Stomach (tissue), 9 donors: ENCODE data around the gene HIF1A. TPM values are rescaled to one million over a fixed set of nuclear protein-coding genes. Genes with fewer than 3 reads are reported as not detected.

ENCODE experiments used
- DNase-seq, 2 donors: peaks; one replicate each; pipeline versions ENCODE4 v3.0.0 to v3.0.0-alpha.2; 2013 to 2019
- H3K27ac ChIP-seq, 5 donors: fragments of 200-600 bp in 4 of 5; sonication (generic) in 4 of 5; one replicate each; pipeline ENCODE4 v1.5.1; 2013 to 2019; ENCODE audit warnings: mild to moderate bottlenecking in 1 of 5, moderate library complexity in 1 of 5
- H3K27me3 ChIP-seq, 3 donors: fragments of 200-600 bp; sonication (generic); one replicate each; pipeline ENCODE4 v1.5.1; 2017 to 2019; ENCODE audit warnings: mixed run types in 1 of 3
- H3K36me3 ChIP-seq, 4 donors: fragments of 200-600 bp; sonication (generic); 1 replicate in 3 of 4; 2 replicates in 1 of 4; pipeline ENCODE4 v1.5.1; 2016 to 2019
- H3K4me1 ChIP-seq, 4 donors: fragments of 200-600 bp; sonication (generic); one replicate each; pipeline ENCODE4 v1.5.1; 2016 to 2019
- H3K4me3 ChIP-seq, 4 donors: fragments of 200-600 bp; sonication (generic) in 3 of 4; one replicate each; pipeline ENCODE4 v1.5.1; 2016 to 2019; ENCODE audit warnings: mild to moderate bottlenecking in 1 of 4
- H3K9me3 ChIP-seq, 4 donors: fragments of 200-600 bp; sonication (generic); one replicate each; pipeline ENCODE4 v1.5.1; 2016 to 2019
- CTCF ChIP-seq, 7 experiments: fragments of 450-650 bp in 4 of 7; fragments of 200-600 bp in 3 of 7; sonication (generic) in 3 of 7; IDR thresholded peaks; one replicate each; pipeline ENCODE4 v1.5.1; 2016 to 2019; ENCODE audit warnings: antibody characterized with exemption in 7 of 7, control low read depth in 2 of 7, mild to moderate bottlenecking in 1 of 7
- EP300 ChIP-seq: sonication (generic); formaldehyde crosslinking; IDR thresholded peaks from one replicate; pipeline ENCODE4 v1.6.1; 2017; ENCODE audit warnings: antibody characterized with exemption
- POLR2A ChIP-seq, 4 donors: fragments of 450-650 bp; IDR thresholded peaks; one replicate each; pipeline ENCODE4 v1.6.1; 2016; ENCODE audit warnings: antibody characterized with exemption in 4 of 4, control low read depth in 2 of 4, mild to moderate bottlenecking in 1 of 4, moderate library complexity in 1 of 4
- POLR2AphosphoS5 ChIP-seq, 3 donors: sonication (generic); formaldehyde crosslinking; IDR thresholded peaks; one replicate each; pipeline ENCODE4 v1.6.1; 2016; ENCODE audit warnings: antibody characterized with exemption in 3 of 3
- WGBS, 5 donors: extraction: QIAGEN DNeasy Blood & Tissue Kit in 3 of 5; methylation state at CpG; one replicate each; pipeline versions ENCODE4 v1.1.5 to v1.1.7; 2013 to 2018; 5-methylcytosine and 5-hydroxymethylcytosine counted together
- intact Hi-C: fragments of 100-400 bp; cut with DNase I; formaldehyde crosslinking; loops from one replicate; pipeline ENCODE4 v1.15.1; 2023; ENCODE audit warnings: low total_unique reads
- polyA plus RNA-seq, 3 donors: library from polyadenylated mRNA; stranded (reverse); fragments of 200-250 nt; gene quantifications; one replicate each; pipeline ENCODE4 v1.2.3, GENCODE V29; 2013
- total RNA-seq, 5 donors: library from RNA; depleted of rRNA; stranded (reverse); fragments of >200 nt; gene quantifications; one replicate each; pipeline versions ENCODE4 v1.1.0 to v1.2.3, GENCODE V29; 2014 to 2016
- donor health status: healthy with polysubstance abuse.
- donor health status: Bipolar disorder and iron deficiency.
- donor health status: healthy.

Gene HIF1A
- total and polyA plus RNA-seq, 8 donors: 26.4 to 192 (median 77.8) TPM

GRCh38 chr14:61761557-61761956, 66.2 kb downstream of the HIF1A start:
- H3K4me1 ChIP-seq: peaks cover 3 to 42% (median 26%) of the 10 kb centered on the region in 4 donors
- no peaks in the 10 kb centered on the region for H3K27me3 ChIP-seq
- H3K36me3 ChIP-seq: no peaks in the 10 kb centered on the region
- no peak for DNase-seq
- peak overlapping the region; percentile 80 to 92 (median 84) for H3K4me3 ChIP-seq
- no peaks in the 10 kb centered on the region for H3K9me3 ChIP-seq
- TF ChIP-seq EP300 (no peak), POLR2A (IDR thresholded peaks at IDR 0.05) (no peak), POLR2AphosphoS5 (IDR thresholded peaks at IDR 0.05) (no peak), CTCF (IDR thresholded peaks at IDR 0.05) (no peak)
- intact Hi-C loops: no loop called here
- WGBS, 5 donors: 54 to 68% (median 62%) methylated on average over 5 of the region's 5 CpGs
- H3K27ac ChIP-seq: peak overlapping the region; percentile 78 to 90 (median 82)

DNA sequence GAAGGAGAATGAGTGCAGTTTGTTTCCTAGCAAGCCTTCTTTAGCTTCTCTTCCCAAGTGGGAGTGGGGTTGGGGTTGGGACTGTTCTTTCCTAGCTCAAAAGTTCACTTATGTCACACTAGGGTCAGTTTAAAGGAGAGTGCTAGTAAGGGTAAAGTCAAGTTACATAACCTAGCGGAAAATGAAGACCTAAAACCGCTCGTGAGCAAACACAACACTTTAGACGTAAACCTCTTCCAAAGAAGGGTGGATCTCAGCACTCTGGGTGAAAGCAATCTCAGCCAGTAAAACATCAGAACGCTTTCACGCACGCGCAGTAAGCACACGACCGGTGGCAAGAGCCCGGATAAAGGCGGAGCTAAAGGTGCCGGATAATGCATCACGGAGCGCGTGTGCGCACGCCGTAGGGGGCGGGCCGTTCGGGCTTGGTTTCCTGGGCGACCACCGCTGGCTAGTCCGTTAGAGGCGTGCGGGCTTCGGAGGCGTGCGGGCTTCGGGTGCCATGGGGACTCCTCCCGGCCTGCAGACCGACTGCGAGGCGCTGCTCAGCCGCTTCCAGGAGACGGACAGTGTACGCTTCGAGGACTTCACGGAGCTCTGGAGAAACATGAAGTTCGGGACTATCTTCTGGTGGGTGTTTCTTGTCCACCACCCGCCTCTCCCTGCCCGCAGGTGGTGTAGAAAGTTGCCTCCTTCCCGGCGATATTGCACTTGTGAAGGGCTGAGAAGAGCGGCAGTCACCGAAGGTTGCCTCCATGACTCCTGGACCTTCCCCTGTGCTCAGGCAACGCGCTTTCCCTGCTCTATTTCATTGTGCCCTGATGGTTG, 66.9 kb downstream of the HIF1A start, which contains the start of gene SNAPC1:
SNAPC1 (plus strand) TSS at position 462 of the 828 bp plus-strand sequence; CDS start at position 503, 41 bp downstream.
- Histone ChIP-seq H3K4me3 (peak within 1 kb of the TSS; percentile 80 to 92 (median 84)), H3K27ac (peak within 1 kb of the TSS; percentile 78 to 90 (median 90)), H3K27me3 (no peaks in the 10 kb centered on the region), H3K4me1 (peaks cover 3 to 43% (median 26%) of the 10 kb centered on the region in 4 donors), H3K36me3 (peaks cover 0 to 2% (median under 1%) of the 10 kb centered on the region in 4 donors), H3K9me3 (no peaks in the 10 kb centered on the region)
- no peak for TF ChIP-seq CTCF (IDR thresholded peaks at IDR 0.05)
- TF ChIP-seq EP300: no peak
- peak in 1 of 4 donors; percentile 50 for TF ChIP-seq POLR2A (IDR thresholded peaks at IDR 0.05)
- TF ChIP-seq POLR2AphosphoS5 (IDR thresholded peaks at IDR 0.05): peak; percentile 74 to 96 (median 88)
- DNase-seq: peak; percentile 97 to 100
- intact Hi-C loops: no loop called here
- 0 to 1% (median 0%) methylated on average over 29 to 49 of the region's 49 CpGs for WGBS, 5 donors

GRCh38 chr14:61764342-61765122, 69.2 kb downstream of the HIF1A start:
- TF ChIP-seq POLR2A (IDR thresholded peaks at IDR 0.05) (no peak), CTCF (IDR thresholded peaks at IDR 0.05) (no peak)
- H3K27ac ChIP-seq: no peak overlapping the region
- 77 to 83% (median 79%) methylated on average over 5 of the region's 5 CpGs for WGBS, 5 donors
- intact Hi-C loops: no loop called here
- H3K4me1 ChIP-seq: peaks cover 3 to 43% (median 26%) of the 10 kb centered on the region in 4 donors
- H3K9me3 ChIP-seq: no peaks in the 10 kb centered on the region
- peaks cover 6 to 26% (median 23%) of the 10 kb centered on the region in 4 donors for H3K36me3 ChIP-seq
- H3K27me3 ChIP-seq: no peaks in the 10 kb centered on the region
- DNase-seq: no peak
- no peak overlapping the region for H3K4me3 ChIP-seq

DNA sequence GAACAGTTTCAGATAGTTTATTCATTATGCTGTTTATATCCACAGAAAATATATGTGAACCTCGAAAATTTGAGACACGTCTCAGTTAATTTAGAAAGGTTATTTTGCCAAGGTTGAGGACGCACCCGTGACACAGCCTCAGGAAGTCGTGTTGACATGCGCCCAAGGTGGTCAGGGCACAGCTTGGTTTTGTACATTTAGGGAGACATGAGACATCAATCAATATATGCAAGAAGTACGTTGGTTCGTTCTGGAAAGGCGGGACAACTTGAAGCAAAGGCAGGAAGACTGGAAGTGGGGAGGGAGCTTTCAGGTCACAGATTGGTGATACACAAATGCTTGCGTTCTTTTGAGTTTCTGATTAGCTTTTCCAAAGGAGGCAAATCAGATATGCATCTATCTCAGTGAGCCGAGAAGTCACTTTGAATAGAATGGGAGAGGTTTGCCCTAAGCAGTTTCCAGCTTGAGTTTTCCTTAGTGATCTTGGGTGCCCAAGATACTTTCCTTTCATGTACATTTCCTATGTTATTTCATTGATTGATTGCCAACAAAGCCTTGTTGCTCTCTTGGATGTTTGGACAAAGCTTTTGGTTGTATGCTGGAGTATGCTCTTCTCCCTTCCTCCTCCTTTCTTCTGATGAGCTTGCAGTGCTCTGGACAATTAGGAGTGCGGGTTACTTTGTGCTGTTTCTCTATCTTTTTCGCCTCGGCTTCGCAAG, 70.1 kb downstream of the HIF1A start:
- WGBS, 5 donors: 56 to 67% (median 64%) methylated on average over 15 of the region's 15 CpGs

More for the DNA sequence above, 70.1 kb downstream of the HIF1A start:
- TF ChIP-seq EP300: no peak
- Histone ChIP-seq H3K36me3 (peaks cover 12 to 34% (median 32%) of the 10 kb centered on the region in 4 donors), H3K4me1 (peaks cover 3 to 43% (median 26%) of the 10 kb centered on the region in 4 donors), H3K27ac (no peak overlapping the region), H3K27me3 (no peaks in the 10 kb centered on the region), H3K9me3 (no peaks in the 10 kb centered on the region), H3K4me3 (no peak overlapping the region)
- DNase-seq: peak in 1 of 2 donors; percentile 11
- intact Hi-C loops: no loop called here
